ENCODE measurements around the gene ASB2.

ASB2 gene

DNA sequence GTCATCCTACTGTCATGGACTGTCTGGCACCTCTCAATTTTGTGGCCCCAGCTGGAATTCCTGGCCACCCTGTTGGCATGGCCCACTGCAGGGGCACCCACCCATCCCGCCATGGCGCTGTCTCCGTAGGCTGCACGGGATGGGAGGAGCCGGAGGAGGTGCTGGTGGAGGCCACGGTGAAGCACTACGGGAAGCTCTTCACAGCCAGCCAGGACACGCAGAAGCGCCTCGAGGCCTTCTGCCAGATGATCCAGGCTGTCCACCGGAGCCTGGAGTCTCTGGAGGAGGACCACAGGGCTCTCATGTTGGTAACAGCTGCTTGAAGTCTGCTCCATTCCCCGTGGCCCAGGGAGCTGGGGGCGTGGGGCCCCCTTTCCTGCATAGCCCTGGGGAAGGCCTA lies 24.6 kb upstream of the ASB2 start:
- no peak for DNase-seq

DNA sequence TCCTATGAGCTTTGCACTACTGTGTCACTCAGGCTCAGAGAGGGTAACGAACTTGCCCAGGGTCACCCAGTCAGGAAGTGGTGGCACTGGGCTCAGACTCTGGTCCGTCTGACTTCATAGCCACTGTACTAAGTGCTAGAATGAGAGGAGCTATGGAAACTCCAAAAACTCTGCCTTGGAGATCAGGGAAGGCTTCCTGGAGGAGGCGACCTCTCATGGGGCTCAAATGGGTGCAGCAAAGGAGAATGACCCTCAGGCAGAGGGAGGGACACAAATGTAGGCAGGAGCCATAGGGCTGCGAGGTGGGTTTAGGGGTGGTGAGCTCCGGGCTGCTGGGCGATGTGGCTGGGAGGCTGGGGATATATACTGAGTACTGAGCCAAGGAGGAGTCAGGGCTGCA lies 23.9 kb upstream of the ASB2 start:
- DNase-seq, result no peak

DNA sequence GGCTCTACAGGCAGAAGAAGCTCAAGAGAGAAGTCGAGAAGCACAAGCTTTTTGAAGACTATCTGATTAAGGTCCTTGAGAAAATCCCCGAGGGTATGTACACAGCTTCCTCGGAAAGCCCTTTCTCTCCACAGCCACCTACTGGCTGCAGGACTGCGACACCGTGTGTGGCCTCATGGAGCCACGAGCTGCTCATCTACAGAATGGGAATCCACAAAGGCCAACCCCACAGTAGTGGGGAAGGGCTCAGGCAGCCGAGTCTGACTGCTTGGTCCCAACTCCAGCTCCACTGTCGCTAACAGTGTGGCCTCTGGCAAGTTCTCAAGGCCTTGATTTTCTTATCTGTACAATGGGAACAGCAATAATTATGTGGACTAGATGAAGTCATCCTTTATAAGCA lies 23.2 kb upstream of the ASB2 start:
- no peak for DNase-seq

DNA sequence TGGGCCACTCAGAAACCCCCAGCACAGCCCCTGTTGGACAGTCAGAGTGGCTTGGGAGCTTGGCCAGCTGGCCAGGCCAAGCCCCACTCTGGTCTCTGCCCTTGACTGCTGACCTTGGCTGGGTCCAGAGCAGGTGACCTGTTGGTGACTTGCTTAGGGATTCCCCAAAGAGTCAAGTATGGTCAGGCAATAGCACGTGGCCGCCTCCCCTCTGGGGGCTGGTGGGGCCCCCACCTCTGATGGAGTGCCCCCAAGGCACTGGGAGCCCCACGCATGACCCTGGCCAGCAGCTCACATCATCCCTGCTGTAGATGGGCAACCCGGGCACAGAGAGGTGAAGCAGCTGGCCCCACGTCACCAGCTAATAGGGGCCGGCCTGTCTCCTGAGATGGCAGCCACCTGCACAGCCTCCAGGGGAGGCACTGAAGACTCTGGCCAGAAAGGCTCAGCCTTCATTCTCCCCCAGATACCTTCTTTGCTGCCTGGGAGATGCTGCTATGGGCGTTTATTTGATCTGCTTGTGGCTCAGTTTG lies 22.6 kb upstream of the ASB2 start:
- DNase-seq, result no peak

DNA sequence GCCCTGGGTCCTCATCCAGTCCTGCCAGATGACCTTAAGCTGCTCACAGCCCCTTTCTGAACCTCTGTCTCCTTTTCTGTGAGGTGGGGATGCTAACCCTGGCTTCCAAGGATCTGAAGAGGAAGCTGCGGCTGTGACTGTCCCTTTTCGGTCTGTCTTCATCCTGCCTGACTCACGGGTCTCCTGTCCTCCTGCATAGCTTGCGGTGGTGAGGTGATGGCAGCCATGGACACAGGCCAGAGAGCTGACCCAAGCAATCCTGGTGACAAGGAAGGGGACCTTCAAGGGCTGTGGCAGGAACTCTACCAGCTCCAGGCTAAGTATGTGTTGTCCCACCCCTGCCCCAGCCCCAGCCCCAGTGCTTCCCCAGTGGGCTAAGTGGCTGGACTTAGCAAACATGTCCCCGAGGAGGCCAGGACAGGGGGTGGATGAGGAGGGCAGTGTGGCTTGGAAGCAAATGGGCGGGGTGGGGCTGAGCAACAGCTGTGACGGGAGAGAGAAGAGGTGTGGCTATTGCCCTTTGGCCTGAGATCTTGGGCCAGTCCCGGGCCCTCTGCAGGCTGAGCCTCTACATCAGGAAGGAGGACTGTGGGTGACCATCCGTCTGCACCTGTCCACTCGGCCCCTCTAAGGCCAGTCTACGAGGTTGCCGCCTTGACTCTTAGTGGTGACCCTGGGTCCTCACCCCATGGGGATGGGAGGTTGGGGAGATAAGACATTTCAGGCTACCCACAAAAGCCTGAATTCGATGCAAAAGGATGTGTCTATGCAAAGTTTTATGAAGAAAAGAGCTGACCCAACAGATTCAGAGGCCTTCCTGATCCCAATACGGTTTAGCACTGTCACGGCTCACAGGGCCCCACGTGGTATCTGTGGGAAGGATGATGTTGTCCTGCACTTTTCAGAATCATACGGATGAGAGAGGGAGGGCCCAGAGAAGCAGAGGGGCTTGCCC lies 21.8 kb upstream of the ASB2 start:
- no peak for DNase-seq

DNA sequence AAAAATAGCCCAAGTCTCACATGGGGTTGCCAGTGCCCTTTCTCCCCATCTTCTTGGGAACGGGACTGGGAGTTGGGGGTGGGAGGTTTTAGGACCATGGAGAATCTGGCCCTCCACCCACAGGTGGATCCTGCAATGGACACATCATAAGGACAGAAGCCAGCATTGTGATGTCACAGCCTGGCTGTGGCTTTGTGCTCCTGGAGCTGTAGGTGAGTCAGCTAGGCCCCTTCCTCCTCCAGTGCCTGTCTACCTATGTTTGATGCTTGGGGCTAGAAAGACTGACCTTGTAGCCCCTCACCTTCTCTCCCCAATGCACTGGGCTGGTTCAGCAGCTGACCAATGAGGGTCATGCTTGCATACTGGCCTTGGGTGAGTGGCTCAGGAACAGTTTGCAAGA lies 20.7 kb upstream of the ASB2 start, which contains the start of gene CCDC197:
CCDC197 (plus strand) TSS at position 220 of the 400 bp plus-strand sequence. CDS start 831 bp downstream, outside the sequence.
- DNase-seq, result no peak

DNA sequence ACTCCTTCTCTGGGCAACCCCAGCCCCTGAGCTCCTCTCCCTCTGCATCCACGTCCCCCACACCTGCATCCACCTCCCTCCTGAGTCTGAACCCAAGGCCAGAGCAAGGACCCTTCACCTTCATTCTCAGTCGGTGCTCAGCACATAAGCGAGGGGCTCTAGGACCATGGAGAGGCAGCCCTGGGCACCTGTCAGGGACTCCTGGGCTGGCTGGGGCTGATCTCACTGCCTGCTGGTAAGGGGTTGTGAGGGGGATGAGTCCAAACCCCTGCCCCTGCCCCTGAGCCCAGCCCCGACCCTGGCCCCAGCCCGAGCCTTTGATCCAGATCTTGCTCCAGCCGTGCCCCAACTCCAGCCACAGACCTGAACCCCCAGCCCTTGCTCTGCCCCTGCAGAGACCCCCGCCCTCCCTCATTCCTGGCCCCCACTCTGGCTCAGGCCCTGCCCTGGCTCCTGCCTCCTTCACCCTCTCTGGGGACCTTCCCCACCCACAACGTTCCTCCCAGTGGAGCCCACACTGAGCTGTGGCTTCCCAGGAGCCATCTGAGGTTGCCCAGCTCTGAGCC lies 19.8 kb upstream of the ASB2 start:
- DNase-seq, result no peak

DNA sequence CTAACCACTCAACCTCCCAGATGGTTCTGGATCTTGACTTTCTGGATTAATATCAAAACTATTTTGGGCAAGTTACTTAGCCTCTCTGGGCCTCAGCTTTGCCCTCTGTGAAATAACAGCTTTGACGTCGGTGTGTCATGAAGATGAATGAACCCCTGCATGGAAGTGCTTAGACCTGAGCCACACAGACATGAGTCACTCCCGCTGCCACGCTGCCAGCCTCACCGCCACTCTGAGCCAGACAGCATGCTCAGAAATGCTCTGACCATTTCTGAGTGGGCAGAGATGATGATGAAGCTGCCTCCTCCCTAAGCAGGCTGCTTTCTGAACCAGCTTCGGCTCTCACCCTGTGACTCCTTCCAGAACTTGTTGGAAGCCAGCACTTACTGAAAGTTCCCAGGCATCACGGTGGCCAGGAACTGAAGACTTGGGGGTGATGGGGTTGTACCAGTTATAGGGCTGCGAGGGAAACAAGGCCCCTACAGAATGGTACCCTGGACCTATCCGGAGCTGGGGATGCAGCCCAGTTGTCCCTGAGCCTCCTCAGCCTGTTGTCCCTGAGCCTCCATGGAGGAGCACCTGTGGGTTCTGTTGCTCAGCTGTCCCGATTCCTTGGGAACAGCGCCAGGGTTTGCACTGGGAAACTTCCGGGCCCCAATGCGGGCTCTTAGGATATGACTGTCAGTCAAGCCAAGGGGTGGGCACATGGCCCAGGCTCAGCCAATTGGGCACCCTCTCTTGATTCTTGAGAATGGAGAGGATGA lies 18.7 kb upstream of the ASB2 start:
- no peak for DNase-seq

DNA sequence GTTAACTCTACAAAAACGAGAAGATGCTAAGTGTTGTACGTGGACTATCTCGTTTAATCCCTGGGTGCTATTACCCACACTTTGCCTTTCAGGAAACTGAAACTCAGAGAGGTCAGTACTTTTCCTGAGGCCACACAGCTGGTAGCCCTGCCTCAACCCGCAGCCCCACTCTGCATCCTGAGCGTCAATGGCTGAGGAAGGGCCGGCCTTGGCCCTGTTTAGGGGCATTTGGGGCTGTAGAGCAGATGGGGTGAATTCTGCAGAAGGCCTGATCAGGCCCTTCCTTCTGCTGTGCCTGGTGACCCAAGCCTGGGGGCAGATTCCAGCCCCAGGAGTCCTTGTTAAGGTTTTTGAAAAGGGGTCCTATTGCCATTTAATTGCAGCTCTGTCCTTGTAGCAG lies 17.0 kb upstream of the ASB2 start:
- DNase-seq, result no peak

DNA sequence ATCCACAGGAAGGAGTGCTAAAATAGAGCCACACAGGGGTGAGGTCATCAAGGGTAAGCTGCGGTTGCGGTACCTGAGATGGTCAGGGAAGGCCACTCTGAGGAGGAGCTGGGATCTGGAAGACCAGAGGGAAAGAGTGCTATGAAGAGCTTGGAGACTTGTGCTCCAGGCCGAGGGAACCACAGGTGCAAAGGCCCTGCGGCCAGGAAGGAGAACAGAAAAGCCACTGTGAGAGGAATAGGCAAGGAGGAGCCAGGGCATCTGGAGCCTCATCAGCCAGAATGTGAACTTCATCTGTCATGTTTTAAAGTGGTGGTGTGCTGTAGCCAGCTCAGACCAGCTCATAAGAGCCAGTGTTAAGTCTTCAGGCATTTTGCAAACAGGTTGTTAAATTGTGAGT lies 15.3 kb upstream of the ASB2 start:
- no peak for DNase-seq

DNA sequence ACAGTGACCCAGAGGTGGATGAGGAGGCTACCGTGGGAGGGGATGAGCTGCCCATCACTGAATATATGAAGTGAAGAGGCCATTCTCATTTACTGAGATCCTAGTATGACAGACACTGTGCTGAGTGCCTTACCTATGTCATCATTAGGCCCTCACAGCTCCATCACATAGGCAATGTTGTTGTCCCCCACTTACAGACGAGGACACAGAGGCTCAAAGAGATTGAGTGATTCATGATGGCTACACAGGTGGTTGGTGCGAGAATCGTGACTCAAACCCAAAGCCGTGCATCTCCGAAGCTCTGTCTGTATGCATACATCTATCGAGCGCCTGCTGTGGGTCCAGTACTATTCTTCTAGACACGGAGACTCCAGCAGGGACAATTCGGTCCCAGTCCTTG lies 14.8 kb upstream of the ASB2 start:
- DNase-seq, result no peak

DNA sequence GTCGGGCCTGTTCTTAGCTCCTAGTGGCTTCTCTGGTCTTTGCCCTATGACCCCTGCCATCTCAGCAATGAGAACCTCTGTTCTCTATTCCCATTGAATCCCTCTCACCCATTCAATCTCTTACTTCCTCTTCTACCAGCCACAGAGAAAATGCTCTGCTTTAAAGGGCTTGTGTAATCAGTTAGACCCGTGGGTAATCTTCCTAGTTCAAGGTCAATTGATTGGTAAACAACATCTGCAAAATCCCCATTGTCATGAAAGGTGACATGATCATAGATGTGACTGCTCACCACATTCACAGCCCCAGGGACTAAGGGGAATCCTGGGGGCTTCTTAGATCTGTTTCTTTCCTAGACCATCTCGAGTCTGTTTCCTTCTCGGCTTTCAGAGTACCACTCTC lies 13.6 kb upstream of the ASB2 start:
- no peak for DNase-seq

DNA sequence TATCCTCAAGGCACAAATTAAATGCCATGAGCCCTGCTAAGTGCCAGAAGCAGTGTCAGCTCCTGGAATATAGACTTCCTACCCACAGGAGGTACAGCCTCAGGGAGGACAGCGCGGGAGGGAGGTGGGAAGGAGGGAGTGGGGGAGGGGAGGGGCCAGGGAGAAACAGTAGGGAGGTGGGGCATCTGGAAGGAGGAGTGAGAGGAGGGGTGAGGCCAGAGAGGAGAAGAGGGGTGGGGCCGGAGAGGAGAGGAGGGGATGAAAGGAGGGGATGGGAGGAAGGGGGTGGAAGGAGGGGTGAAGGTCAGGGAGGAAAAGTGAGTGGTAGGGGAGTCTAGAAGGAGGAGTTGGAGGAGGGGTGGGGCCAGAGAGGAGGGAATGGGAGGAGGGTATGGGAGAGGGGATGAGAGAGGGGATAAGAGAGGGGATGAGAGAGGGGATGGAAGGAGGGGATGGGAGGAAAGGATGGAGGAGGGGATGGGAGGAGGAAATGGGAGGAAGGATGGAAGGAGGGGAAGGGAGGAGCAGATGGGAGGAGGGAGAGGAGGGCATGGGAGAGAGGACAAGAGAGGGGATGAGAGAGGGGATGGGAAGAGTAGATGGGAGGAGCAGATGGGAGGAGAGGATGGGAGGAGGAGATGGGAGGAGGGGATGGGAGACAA lies 11.6 kb upstream of the ASB2 start:
- DNase-seq, result no peak

DNA sequence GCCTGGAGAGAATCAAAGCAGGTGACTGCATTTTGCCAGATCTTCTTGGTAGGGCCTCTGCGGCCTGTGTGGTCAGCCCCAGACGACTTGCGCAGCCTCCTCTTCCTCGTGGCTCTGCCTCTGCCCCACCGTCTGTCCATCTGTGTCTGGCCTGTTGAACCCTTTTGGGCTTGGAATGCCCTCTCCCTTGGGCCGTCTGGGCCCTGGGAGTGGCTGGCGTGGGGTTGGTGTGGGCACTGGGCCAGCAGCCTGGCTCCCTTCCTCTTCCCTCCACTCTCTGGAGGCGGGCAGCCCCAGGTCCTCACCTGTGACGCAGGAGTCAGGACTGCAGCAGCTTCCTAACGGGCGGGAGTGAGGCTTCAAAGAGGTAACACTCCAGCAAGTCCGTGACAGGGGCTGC lies 11.0 kb upstream of the ASB2 start:
- DNase-seq, result no peak

DNA sequence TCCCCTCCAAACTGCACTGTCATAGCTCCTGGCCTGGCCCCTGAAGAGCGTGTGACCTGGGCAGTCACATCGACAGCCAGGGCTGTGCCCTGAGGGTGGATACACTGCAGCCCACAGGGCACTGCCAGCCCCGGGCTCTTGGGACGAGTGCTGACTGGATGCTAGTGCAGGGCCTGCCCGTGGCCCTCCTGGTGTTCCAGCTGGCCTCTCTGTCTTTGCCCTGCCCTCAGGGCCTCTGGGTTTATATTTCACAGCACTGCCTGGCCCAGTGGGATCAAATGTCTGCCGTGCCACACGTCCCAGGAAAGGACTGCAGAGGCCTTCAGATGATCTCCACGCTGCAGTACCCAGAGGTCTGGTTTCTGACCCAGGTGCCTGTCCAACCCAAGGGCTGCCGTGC lies 10.6 kb upstream of the ASB2 start:
- DNase-seq, result no peak

DNA sequence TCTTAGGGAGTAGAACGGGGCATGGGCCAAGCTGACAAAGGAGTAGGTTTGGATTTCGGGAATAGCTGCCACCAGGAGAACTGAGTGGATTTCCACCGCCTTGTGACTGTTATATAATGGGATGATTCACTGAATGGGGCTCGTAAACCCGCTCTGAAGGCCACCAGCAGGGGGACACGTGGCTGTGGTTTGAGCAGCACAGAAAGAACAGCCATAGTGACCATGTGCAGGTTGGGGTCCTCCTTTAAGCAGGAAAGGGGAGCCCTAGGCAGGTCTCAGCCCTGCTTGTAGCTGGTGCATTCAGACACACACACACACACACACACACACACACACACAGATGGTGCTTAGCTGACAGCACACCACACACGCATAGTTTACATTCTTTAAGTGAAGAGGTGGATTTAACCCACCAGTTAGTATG lies 8.6 kb upstream of the ASB2 start:
- DNase-seq, result no peak

DNA sequence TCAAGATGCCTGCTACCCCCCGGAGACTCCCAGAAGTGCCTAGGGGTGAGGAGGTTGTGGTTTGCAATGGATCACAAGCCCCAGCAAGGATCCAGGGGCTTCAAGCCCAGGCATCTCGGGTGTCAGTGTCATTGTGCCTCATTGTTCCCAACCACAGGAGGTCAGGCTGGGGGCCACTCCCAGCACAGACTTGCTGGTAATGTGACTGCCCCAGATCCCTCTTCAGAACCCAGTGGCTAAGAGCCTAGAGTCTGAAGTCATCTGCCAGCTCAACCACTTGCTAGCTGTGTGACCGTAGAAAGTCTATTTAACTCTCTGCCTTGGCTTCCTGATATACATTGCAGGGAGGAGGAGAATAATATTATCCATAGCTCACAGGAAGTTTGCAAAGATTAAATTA lies 7.7 kb upstream of the ASB2 start:
- DNase-seq, result no peak

DNA sequence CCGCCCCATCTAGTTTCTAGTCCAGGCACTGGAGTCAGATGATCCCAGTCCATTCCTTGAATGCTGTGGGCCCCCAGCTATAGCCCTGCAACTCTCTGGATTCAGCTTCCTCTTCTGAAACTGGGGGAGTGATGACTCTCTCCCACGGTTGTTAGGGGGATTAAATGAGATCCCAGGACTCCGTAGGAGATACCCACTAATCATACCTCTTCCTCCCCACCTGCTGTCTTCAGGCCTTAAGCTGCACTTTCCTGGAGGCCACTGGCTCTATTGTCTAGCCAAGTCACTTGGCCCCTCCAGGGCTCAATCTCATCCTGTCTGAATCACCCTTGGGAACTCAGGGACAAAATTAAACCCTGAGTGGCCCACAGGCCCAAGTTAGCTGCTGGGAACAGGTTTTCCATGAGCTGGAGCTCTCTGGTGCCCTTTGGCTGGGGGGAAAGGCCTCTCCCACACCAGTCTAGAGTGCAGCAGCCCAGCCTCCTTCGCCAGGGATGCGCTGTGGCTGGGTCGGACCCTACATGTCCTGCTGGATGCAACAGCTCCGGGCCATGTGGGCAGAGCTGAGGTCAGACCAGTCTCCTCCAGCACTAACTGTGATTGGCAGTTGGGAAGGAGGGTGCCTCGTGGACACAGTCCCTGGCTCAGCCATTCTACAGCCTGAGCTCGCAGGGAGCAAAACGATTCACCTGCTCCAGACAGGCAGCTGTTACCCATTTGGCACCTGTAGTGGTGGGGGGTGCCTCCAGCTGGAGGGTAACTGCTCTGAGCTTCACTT lies 6.0 kb upstream of the ASB2 start:
- DNase-seq, result no peak

DNA sequence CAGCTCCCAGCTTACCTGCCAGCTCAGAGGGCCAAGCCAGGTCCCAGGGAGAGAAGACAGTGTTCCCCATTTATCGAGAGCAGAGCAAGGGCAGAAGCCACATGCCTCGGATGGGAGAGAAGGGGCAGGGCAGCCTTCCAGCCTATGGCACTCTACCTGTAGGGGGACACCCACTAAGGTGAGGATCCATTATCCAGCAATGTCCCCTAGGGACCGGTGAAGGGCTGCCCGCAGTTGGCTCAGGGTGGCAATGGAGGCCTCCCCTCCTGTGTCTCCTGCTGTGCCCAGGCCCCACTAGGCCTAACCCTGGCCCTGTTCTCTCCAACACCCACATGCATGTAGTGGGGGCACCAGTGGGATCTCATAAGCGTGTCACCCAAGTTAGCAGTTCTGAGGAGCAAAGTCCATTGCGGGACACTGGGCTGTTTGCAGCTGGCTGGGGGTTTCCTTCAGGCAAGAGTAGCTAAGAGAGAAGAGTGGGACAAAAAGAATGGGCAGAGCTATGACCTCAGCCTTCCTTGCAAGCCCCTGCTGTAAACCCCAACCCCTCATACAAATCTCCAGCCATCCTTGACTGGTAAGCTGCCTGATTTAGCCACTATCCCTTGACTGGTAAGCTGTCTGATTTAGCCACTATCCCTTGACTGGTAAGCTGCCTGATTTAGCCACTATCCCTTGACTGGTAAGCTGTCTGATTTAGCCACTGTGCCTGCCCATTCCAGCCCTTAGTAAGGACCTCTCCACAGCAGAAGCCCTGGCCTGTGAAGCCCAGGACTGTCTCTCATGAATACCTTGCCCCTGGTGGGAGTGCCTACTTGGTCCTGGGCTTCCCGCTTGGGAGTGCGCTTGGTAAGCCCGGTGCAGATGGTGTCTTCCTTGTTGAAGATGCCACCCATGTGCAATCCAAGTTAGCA lies 5.2 kb upstream of the ASB2 start:
- no peak for DNase-seq

DNA sequence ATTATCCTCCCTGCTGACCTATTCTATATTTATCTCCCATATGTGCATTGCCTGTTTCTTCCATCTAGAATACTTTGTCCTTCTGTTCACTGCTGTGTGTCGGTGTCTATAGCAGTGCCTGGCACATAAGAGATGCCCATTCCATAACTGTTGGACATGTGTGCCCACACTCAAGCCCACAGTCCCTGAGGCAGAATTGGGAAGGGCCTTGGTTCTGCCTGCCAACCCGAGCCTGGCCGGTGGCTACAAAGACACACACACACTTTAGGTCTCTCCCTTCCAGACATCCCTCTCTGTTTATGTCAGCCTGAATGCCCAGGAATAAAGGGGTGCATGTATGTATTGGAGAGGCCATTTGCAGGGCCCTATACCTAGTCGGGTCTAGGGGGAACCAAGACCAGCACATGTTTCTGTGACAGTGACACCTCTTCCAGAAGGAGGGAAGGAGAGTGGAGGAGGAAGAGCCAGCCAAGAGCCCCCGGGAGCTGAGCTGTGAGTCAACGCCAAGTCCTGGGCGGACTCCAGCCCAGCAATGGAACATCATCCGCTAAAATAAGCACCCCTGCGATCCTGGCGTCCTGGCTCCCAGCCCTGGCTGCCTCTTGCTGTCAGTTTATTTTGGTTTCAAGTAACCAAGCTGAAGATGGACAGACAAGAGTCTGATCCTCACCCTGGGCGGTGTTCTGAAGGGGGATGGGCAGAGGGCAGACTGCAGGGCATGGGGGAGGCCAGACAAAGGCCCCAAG lies 4.3 kb upstream of the ASB2 start:
- no peak for DNase-seq
